PC-3 (cell line): ENCODE data around the gene TMEM204. TPM values are rescaled to one million over a fixed set of nuclear protein-coding genes. Genes with fewer than 3 reads are reported as not detected.

ENCODE experiments used
- ATAC-seq: fragments of 200-7000 bp; cut with Tn5 transposase; 2 replicates; pipeline ENCODE4 v1.9.1; 2020; ENCODE audit warnings: mild to moderate bottlenecking, moderate library complexity
- BruUV-seq: library from RNA; stranded (reverse); fragments of 400-500 nt; replicated peaks from 2 replicates; lab custom pipeline; 2021; lab: Mats Ljungman, UMichigan
- CTCF ChIA-PET: fragments of 300-600 bp; sonication (Branson Sonifier 250); formaldehyde crosslinking; loops from one replicate; lab custom pipeline; 2022; ENCODE audit warnings: antibody characterized with exemption; lab: Charles Lee
- POLR2A ChIA-PET: fragments of 300-600 bp; sonication (Branson Sonifier 250); formaldehyde crosslinking; loops from one replicate; lab custom pipeline; 2022; ENCODE audit warnings: antibody characterized with exemption; ENCODE audit not compliant: unreplicated experiment; lab: Charles Lee
- DNase-seq: peaks from one replicate; pipeline ENCODE4 v3.0.0-alpha.2; 2015
- H2AFZ ChIP-seq: fragments of 300-600 bp; sonication (generic); 2 replicates; pipeline ENCODE4 v1.6.0; 2016; ENCODE audit warnings: antibody characterized with exemption, low read length
- H3F3A ChIP-seq: fragments of 300-600 bp; sonication (generic); one replicate; pipeline ENCODE4 v1.6.0; 2017; ENCODE audit warnings: antibody characterized with exemption, low read length, control low read depth, mild to moderate bottlenecking; ENCODE audit not compliant: unreplicated experiment
- H3K27ac ChIP-seq: fragments of 300-600 bp; sonication (generic); 2 replicates; pipeline ENCODE4 v1.5.1; 2016; ENCODE audit warnings: mild to moderate bottlenecking, low read length
- H3K27me3 ChIP-seq: fragments of 300-600 bp; sonication (generic); 2 replicates; pipeline ENCODE4 v1.6.1; 2016; ENCODE audit warnings: low read length, mixed read lengths
- H3K36me3 ChIP-seq: fragments of 300-600 bp; sonication (generic); 2 replicates; pipeline ENCODE4 v1.6.1; 2016; ENCODE audit warnings: low read depth, mixed run types, low read length, mixed read lengths
- H3K4me1 ChIP-seq: fragments of 300-600 bp; sonication (generic); 2 replicates; pipeline ENCODE4 v1.5.1; 2016; ENCODE audit warnings: low read length; ENCODE audit not compliant: insufficient read depth
- H3K4me2 ChIP-seq: fragments of 300-600 bp; sonication (generic); 2 replicates; pipeline ENCODE4 v1.6.0; 2016; ENCODE audit warnings: low read length
- H3K4me3 ChIP-seq: fragments of 300-600 bp; sonication (generic); 2 replicates; pipeline ENCODE4 v1.5.1; 2016; ENCODE audit warnings: mild to moderate bottlenecking, low read length, mixed read lengths
- H3K79me2 ChIP-seq: fragments of 300-600 bp; sonication (generic); 2 replicates; pipeline ENCODE4 v1.6.1; 2017; ENCODE audit warnings: low read length, mixed read lengths
- H3K9ac ChIP-seq: fragments of 300-600 bp; sonication (generic); 2 replicates; pipeline ENCODE4 v1.6.0; 2016; ENCODE audit warnings: mild to moderate bottlenecking, low read length
- H3K9me2 ChIP-seq: fragments of 300-600 bp; sonication (generic); replicated peaks from 2 replicates; pipeline ENCODE4 v1.6.1; 2016; ENCODE audit warnings: mixed run types, low read length, mixed read lengths
- H3K9me3 ChIP-seq: fragments of 300-600 bp; sonication (generic); 2 replicates; pipeline ENCODE4 v1.6.1; 2016; ENCODE audit warnings: low read length, mixed read lengths
- H4K20me1 ChIP-seq: fragments of 300-600 bp; sonication (generic); 2 replicates; pipeline ENCODE4 v1.6.1; 2016; ENCODE audit warnings: low read length, mixed read lengths
- CTCF ChIP-seq: fragments of 300-600 bp; sonication (generic); conservative IDR thresholded peaks from 2 replicates; pipeline ENCODE4 v1.5.1; 2017; ENCODE audit warnings: antibody characterized with exemption, low read depth, mild to moderate bottlenecking, low read length
- EZH2 ChIP-seq: fragments of 300-600 bp; sonication (generic); IDR thresholded peaks from one replicate; pipeline ENCODE4 v1.6.1; 2017; ENCODE audit warnings: antibody characterized with exemption, mild to moderate bottlenecking, low read length; ENCODE audit not compliant: unreplicated experiment
- EZH2phosphoT487 ChIP-seq: fragments of 300-600 bp; sonication (generic); IDR thresholded peaks from 2 replicates; pipeline ENCODE4 v1.6.1; 2018; ENCODE audit warnings: mild to moderate bottlenecking, antibody characterized with exemption, low read length, borderline replicate concordance
- intact Hi-C: fragments of 100-400 bp; cut with micrococcal nuclease; formaldehyde crosslinking; loops from 2 replicates; pipeline ENCODE4 v1.9.0; 2023
- total RNA-seq: library from RNA; depleted of rRNA; stranded (reverse); fragments of >200 nt; gene quantifications from 2 replicates; pipeline ENCODE4 v1.2.3, GENCODE V29; 2014

The TMEM204 gene
- total RNA-seq, 1 experiment from 2014 or later = not detected

GRCh38 chr16:1499756-1500464 is 33.6 kb upstream of the TMEM204 start:
- Histone ChIP-seq H3K4me3 (no peak overlapping the region), H3K27ac (no peak overlapping the region), H3K4me2 (no peak overlapping the region), H2AFZ (no peak overlapping the region), H3K36me3 (0 out of 2 replicates have a peak, but pooled peaks cover 1% of the 10 kb centered on the region), H3K9ac (no peak overlapping the region), H4K20me1 (0 out of 2 replicates have a peak, but pooled peaks cover under 1% of the 10 kb centered on the region), H3F3A (no peaks in the 10 kb centered on the region), H3K27me3 (no peaks in the 10 kb centered on the region), H3K9me2 (no peaks in the 10 kb centered on the region), H3K79me2 (peaks cover 15% of the 10 kb centered on the region), H3K9me3 (no peaks in the 10 kb centered on the region), H3K4me1 (peaks cover under 1% of the 10 kb centered on the region; the same call in 1 of the 2 replicates)
- BruUV-seq = no TSS peak
- POLR2A ChIA-PET = no interaction called here
- no peak for TF ChIP-seq EZH2phosphoT487
- TF ChIP-seq CTCF = no peak
- no peak for TF ChIP-seq EZH2
- CTCF ChIA-PET = no interaction called here
- intact Hi-C loops = no loop called here
- no peak for ATAC-seq
- no peak for DNase-seq

- no peaks in the 10 kb centered on the region for H3F3A ChIP-seq
- no peaks in the 10 kb centered on the region for H4K20me1 ChIP-seq
- ATAC-seq = no peak
- no peak for TF ChIP-seq EZH2phosphoT487
- no peak for TF ChIP-seq EZH2
- no peaks in the 10 kb centered on the region for H3K9me3 ChIP-seq
- H3K36me3 ChIP-seq = no peaks in the 10 kb centered on the region
- H3K4me3 ChIP-seq = no peak overlapping the region
- no peak overlapping the region for H3K4me2 ChIP-seq
- no peaks in the 10 kb centered on the region for H3K9me2 ChIP-seq
- CTCF ChIA-PET = no interaction called here
- no peak overlapping the region for H2AFZ ChIP-seq
- BruUV-seq = no TSS peak
- H3K27me3 ChIP-seq = no peaks in the 10 kb centered on the region
- intact Hi-C loops = no loop called here
- H3K79me2 ChIP-seq = peaks cover 8% of the 10 kb centered on the region; the same call in 1 of the 2 replicates
- no peak overlapping the region for H3K27ac ChIP-seq
- POLR2A ChIA-PET = no interaction called here
- no peak overlapping the region for H3K9ac ChIP-seq
- H3K4me1 ChIP-seq = no peaks in the 10 kb centered on the region
- no peak for DNase-seq
Measured at GRCh38 chr16:1500465-1501150, 32.9 kb upstream of the TMEM204 start.

GRCh38 chr16:1501630-1502029 is 31.8 kb upstream of the TMEM204 start:
- Histone ChIP-seq H3K79me2 (0 out of 2 replicates have a peak, but pooled peaks cover 6% of the 10 kb centered on the region), H3K4me2 (no peak overlapping the region), H3K4me3 (no peak overlapping the region), H3K27ac (no peak overlapping the region), H3K9me3 (no peaks in the 10 kb centered on the region), H3F3A (no peaks in the 10 kb centered on the region), H3K4me1 (no peaks in the 10 kb centered on the region), H2AFZ (no peak overlapping the region), H3K27me3 (no peaks in the 10 kb centered on the region), H3K36me3 (no peaks in the 10 kb centered on the region), H4K20me1 (no peaks in the 10 kb centered on the region), H3K9me2 (no peaks in the 10 kb centered on the region), H3K9ac (no peak overlapping the region)
- CTCF ChIA-PET = no interaction called here
- POLR2A ChIA-PET = no interaction called here
- TF ChIP-seq EZH2 (no peak), EZH2phosphoT487 (no peak), CTCF (no peak)
- ATAC-seq (no peak), DNase-seq (no peak)
- no TSS peak for BruUV-seq
- intact Hi-C loops = no loop called here
